Measurements from ENCODE around the gene UNC119. TPM values are rescaled to one million over a fixed set of nuclear protein-coding genes. Genes with fewer than 3 reads are reported as not detected.

Gene UNC119
- total RNA-seq, 1 donor from 2014 or later = 27.7 TPM

- Histone ChIP-seq H4K20me1 (ENCODE audit: insufficient read depth, low read length) (peaks cover 15% of the 10 kb centered on the region), H3K36me3 (ENCODE audit: insufficient read depth, low read length) (no peaks in the 10 kb centered on the region), H3K9me3 (ENCODE audit: insufficient read depth, low read depth, low read length) (no peaks in the 10 kb centered on the region), H3K79me2 (ENCODE audit: insufficient read depth, low read length) (peaks cover 35% of the 10 kb centered on the region), H3K27me3 (ENCODE audit: insufficient read depth, low read length) (no peaks in the 10 kb centered on the region), H3K27ac (ENCODE audit: low read depth, low read length) (peak within 1 kb of the TSS; percentile 38), H3K4me2 (ENCODE audit: low read length) (peak within 1 kb of the TSS; percentile 96), H2AFZ (ENCODE audit: low read depth, low read length) (peak within 1 kb of the TSS; percentile 91), H3K9ac (ENCODE audit: low read length) (peak within 1 kb of the TSS; percentile 85), H3K4me1 (ENCODE audit: insufficient read depth, low read length) (peaks cover 14% of the 10 kb centered on the region), H3K4me3 (ENCODE audit: insufficient read depth, low read depth, low read length) (peak within 1 kb of the TSS; percentile 73)
- peaks cover 7% of the 10 kb centered on the region for H3K27me3 Mint-ChIP-seq (ENCODE audit: low read depth, unreplicated experiment)
- peak; percentile 77 for DNase-seq (ENCODE audit: low read depth)
- H3K4me1 Mint-ChIP-seq (ENCODE audit: low read depth, unreplicated experiment) = peaks cover 11% of the 10 kb centered on the region
- H3K27ac Mint-ChIP-seq (ENCODE audit: unreplicated experiment) = peak within 1 kb of the TSS; percentile 76
- H3K4me3 Mint-ChIP-seq (ENCODE audit: unreplicated experiment) = peak within 1 kb of the TSS; percentile 93
- TF ChIP-seq EZH2 (IDR thresholded peaks at IDR 0.05; ENCODE audit: insufficient read depth, low read length) (no peak), CTCF (IDR thresholded peaks at IDR 0.05; ENCODE audit: insufficient read depth, low read depth, low read length) (no peak)
- FAIRE-seq = no peak
- H3K36me3 Mint-ChIP-seq (ENCODE audit: low read depth, unreplicated experiment) = peaks cover 11% of the 10 kb centered on the region
- no peaks in the 10 kb centered on the region for H3K9me3 Mint-ChIP-seq (ENCODE audit: unreplicated experiment)
Observed at GRCh38 chr17:28571361-28572122, 19.1 kb upstream of the UNC119 start, which contains the start of gene PIGS. PIGS (minus strand) TSS chr17:28571524; CDS start chr17:28571496, 28 bp downstream.

GRCh38 chr17:28570716-28571360 is 18.4 kb upstream of the UNC119 start:
- Histone ChIP-seq H3K4me3 (ENCODE audit: insufficient read depth, low read depth, low read length) (peak overlapping the region; percentile 73), H4K20me1 (ENCODE audit: insufficient read depth, low read length) (peaks cover 13% of the 10 kb centered on the region), H2AFZ (ENCODE audit: low read depth, low read length) (peak overlapping the region; percentile 86), H3K27ac (ENCODE audit: low read depth, low read length) (peak overlapping the region; percentile 38), H3K79me2 (ENCODE audit: insufficient read depth, low read length) (peaks cover 41% of the 10 kb centered on the region), H3K36me3 (ENCODE audit: insufficient read depth, low read length) (no peaks in the 10 kb centered on the region), H3K27me3 (ENCODE audit: insufficient read depth, low read length) (no peaks in the 10 kb centered on the region), H3K9me3 (ENCODE audit: insufficient read depth, low read depth, low read length) (no peaks in the 10 kb centered on the region), H3K4me2 (ENCODE audit: low read length) (peak overlapping the region; percentile 96), H3K4me1 (ENCODE audit: insufficient read depth, low read length) (peaks cover 14% of the 10 kb centered on the region), H3K9ac (ENCODE audit: low read length) (peak overlapping the region; percentile 85)
- Mint-ChIP-seq H3K27me3 (ENCODE audit: low read depth, unreplicated experiment) (peaks cover 7% of the 10 kb centered on the region), H3K4me1 (ENCODE audit: low read depth, unreplicated experiment) (peaks cover 11% of the 10 kb centered on the region), H3K27ac (ENCODE audit: unreplicated experiment) (peak overlapping the region; percentile 76), H3K9me3 (ENCODE audit: unreplicated experiment) (no peaks in the 10 kb centered on the region), H3K4me3 (ENCODE audit: unreplicated experiment) (peak overlapping the region; percentile 93), H3K36me3 (ENCODE audit: low read depth, unreplicated experiment) (peaks cover 11% of the 10 kb centered on the region)
- TF ChIP-seq EZH2 (IDR thresholded peaks at IDR 0.05; ENCODE audit: insufficient read depth, low read length) (no peak), CTCF (IDR thresholded peaks at IDR 0.05; ENCODE audit: insufficient read depth, low read depth, low read length) (no peak)
- no peak for DNase-seq (ENCODE audit: low read depth)
- FAIRE-seq = no peak
